Measurements from ENCODE around the gene ATP6V1B1.

Gene ATP6V1B1

DNA sequence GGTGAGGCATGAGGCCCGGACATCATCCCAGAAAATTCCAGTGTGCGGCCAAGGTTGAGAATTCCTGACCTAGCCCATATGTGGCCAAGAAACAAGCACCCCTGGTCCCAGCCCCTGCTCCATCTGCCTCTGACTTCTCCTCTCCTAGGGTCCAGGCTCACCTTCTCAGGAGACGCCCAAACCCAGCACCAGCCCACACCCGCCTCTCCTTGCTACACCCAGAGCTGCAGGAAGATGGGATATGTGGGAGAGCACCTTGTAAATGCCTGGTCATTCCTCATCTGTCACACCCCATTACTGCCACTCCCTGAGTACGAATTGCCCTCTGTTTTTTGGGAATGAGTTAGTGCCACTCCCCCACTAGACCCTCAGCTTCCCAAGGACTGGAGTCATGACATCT lies 7.3 kb upstream of the ATP6V1B1 start:
- DNase-seq: no peak

- DNase-seq: no peak
These were observed 5.0 kb upstream of the ATP6V1B1 start for GRCh38 chr2:70930371-70931329.

DNA sequence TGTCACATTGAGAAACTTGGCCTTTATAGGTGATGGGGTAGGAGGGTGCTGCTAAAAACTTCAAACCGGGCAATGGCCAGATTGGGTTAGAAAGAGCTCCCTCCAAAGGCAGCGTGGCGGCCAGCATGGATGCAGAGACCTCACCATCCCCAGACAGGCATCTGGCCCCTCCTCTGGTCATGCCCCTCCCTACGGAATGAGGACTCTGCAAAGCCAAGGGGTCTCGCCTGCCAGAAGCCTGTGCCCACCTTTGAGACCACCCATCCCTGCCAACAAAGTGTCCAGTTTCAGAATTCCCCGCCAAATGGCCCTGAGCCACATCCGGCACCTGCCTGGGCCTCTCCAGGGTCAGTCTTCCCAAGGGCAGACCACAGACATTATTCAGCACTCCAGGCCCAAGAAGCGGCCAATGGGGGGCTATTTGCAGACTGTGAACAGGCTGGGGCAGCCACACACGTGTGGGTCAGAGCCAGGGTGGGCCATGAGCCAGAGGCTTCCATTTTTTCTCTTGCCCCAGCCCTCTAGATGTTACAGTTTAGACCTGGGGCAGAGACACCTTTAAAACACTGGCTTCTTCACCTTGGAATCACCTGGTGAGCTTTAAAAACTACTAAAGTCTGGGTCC lies 4.2 kb upstream of the ATP6V1B1 start:
- no peak for DNase-seq

- DNase-seq: no peak
These were observed 3.0 kb upstream of the ATP6V1B1 start for GRCh38 chr2:70932631-70933230.

DNA sequence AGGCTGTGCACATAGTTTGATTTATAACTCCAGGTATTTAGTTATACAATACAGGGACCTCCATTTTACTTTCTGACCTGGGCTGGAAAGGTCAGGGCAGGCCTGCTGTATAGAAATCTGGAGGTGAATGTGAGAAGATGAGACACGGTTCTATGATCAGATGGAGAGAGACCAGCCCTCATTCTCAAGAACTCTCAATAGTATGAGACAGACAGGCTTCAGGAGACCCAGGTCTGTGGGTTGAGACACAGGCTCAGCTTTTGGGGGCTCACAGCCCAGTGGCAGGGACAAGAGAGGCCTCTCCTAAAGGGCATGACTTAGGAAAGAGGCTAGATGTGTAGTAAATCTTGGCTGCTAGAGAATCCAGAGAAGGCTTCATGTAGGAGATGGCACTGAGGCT lies 719 bp upstream of the ATP6V1B1 start:
- no peak for DNase-seq

DNA sequence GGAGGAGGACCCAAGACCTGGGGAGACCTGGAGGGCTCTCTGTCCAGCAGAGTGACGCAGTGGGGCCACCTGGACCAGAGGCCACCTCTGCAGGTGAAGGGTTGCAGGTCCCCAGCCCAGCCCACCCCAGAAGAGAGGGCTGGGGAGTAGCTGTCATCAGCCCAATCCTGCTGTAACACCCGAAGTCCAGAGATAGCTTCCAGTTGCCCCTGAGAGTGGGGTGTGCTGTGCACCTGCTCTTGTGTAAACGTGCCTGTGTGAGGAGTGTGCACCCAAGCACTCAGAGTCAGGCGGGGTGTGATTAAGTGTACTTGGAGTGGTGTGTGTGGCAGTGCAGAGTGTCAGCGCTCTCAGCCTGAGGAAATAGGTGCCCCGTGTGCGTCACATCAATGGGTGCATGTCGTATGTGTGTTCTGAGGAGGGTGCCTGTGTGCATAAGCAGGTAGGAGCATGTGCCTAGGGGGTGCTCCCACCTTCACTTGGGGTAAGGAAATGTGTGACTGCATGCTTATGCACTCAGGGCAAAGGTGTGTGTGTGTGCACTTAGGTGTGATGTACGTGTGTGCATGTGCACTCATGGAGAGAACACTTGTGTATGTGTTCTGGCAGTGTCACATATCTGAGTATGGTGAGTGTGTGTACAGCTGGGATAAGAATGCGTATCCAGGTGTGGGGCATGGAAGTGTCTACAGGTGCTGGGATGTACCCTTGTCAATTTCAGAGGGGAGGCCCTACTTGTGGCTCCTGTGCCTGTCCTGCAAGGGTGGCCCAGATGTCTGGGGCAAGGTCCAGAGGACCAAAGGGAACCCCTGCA lies 672 bp downstream of the ATP6V1B1 start:
- DNase-seq: no peak

DNA sequence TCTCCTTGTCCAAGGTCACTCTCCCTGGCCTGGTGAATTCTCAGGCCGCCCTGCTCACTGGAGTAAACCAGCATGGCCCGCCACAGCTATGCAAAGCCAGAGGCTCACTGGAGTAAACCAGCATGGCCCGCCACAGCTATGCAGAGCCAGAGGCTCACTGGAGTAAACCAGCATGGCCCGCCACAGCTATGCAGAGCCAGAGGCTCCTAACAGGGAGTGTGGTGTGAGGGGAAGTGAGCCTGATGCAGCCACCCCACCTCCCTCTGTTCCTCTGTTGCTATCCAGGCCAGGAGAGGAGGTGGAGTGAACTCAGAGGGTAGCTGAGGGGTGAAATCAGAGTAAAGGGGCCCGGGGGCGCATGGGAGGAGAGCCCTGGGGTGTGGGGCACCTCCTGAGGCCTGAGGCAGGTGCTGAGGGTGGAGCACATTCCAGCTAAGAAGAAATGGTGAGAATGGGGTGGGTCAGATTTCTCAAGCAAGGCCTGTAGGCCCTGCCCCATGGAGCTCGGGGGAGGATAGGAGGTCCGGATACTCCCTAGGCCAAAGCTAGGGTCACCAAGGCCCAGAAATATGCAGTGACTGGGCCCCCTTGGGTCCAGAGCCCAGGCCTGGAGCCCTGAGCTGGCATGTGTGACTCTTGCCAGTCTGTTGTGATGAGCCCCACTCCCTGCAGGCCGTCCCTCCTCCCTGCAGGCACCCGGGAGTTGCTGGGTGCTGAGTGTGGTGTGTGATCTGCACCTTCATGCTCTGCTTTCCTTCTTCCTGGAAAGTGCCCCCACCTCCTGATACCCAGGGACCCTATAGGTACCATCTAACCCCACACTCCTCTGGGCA lies 1.5 kb downstream of the ATP6V1B1 start:
- DNase-seq: no peak

- DNase-seq: no peak
These were observed 2.3 kb downstream of the ATP6V1B1 start for GRCh38 chr2:70937866-70938585.

DNA sequence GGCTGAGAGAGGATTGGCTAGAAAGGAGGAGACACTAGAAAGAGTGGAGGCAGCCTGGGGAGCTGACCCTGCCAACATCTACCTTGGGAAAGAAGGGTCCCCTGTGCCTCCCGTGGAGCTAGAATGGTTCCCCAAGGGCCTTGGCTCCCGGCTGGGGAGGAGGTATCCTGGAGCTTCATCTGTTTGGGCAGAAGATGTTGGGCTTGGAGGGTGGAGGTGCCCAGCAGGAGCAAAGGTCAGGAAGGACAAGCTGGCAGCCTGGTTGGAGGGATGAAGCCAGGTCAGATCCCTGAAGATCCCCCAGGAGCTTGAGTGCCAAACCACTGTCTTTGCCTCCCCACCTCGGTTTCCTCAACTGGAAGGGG lies 2.9 kb downstream of the ATP6V1B1 start:
- no peak for DNase-seq

- DNase-seq: no peak
These were observed 3.5 kb downstream of the ATP6V1B1 start for GRCh38 chr2:70939001-70939838.

DNA sequence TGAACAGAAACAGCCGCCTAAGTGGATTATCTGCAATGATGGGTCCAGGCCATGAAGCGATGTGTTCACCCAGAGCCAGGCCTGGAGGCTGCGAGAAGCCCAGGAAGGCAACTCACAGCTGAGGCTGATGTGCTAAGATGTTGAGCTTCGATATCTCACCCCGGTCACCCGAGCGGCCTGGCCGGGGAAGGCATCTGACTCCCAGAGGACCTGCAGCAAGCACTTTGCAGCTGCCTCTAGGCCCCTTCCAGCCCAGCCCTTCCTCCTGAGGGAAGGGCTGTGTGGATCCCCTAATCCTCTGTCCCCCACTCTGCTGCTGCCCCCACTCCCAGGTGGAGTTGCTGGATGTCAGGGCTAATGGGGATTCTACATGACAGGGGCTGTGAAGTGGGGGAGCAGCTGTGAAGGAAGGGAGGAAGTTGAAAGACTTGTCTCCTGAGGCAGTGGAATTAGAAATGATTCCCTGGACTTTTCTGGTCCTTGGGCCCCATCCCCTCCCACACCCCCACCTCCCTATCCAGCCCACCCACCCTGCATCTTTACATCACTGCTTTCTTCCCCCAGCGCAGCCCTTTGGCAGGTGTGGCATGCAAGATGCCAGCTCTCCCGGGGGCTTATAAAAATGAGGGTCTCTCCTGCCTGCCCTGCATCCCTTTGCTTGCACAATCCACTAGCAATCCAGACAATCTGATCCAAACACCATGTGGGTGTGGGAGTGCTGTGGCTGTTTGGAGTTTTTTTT lies 4.3 kb downstream of the ATP6V1B1 start:
- no peak for DNase-seq

DNA sequence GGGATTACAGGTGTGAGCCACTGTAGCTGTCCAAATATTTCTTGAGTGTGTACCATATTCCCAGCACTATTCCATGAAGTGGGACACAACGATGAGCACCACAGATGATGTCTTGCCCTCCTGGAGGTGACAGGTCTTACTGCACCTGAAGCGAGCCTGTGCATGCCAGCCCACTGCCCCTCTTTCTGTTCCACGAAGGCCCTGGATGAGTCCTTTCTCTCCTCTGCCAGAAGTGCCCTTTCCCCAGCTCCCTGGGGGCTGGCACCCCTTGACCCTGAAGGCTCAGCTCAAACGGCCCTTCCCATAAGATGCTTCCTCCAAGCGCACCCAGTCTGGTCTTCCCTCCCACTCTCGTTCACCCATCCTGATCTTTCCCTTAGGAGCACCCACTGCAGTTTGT lies 5.5 kb downstream of the ATP6V1B1 start:
- no peak for DNase-seq

DNA sequence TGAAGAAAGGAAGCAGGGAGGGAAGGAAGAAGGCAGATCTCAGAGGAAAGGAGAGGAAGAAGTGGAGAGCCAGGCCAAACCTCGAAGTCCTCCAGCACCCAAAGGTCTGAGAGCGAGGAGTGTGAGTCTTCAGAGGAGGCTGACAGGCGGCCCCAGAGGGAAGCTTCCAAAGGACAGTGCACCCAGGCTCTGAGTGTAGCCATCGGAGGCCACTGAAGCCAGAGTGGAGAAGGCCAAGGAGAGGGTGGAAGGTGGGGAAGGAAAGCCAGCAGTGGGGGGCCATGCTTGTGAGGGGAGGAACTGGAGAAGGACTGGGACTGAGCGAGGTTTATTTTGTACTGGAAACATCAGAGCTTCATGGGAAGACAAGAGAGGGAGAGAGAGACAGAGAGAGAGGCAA lies 6.0 kb downstream of the ATP6V1B1 start:
- no peak for DNase-seq

GRCh38 chr2:70942396-70943204 lies 6.9 kb downstream of the ATP6V1B1 start:
- no peak for DNase-seq

DNA sequence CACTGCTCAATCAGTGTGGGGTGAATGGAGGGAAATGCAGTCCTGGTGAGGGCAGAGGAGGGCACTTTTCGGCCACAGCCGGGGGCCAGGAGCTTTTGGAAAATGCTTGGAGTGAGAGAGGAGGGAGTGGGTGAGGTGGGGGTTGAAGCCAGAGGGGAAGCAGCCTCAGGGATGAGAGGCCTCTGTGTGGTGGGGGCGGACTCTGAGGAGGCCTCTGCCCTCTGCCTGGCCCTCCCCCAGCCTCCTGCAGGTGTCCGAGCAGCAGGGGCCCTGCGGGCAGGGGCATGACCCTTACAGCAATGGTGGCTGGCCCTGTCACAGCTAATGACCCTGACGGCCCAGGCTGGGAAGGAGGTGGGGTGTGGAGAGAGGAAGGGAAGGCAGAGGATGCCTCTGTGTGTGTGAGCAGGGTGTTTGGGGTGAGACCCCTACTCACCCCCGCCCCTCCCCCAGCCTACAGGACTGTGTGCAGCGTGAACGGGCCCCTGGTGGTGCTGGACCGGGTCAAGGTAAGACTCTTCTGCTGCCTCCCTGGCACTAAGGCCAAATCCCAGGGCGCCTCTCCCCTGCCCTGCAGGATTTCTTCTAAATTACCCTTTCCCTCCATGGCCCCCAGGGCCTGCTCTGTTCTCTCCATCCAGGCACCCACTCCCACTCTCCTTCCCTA lies 7.6 kb downstream of the ATP6V1B1 start:
- no peak for DNase-seq

DNA sequence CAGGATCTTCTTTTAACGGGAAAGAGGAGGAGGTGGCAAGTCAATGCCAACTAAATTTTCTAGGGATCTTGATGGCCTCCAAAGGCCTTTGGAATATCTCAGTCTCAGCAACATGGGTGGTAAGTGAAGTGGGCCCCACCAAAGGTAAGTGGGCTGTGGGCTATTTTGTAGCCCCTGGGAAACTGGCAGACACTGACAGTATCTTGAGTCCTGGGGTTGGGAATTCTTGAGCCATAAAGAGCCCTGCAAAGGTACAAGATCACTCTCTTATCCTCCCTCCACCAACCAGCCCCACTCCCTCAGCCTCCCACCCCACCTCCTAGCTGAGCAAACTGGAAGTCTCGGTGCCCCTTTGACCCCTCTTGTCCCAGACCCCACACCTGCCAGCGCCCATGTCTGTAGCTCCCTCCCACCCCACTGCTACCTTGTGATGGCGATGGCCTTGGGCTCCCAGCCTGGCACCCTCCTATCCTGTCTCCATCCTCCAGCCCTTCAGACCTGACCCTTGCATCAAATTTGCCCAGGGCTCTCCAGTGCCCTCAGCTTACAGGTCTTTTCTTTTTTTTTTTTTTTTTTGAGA lies 8.5 kb downstream of the ATP6V1B1 start:
- no peak for DNase-seq

DNA sequence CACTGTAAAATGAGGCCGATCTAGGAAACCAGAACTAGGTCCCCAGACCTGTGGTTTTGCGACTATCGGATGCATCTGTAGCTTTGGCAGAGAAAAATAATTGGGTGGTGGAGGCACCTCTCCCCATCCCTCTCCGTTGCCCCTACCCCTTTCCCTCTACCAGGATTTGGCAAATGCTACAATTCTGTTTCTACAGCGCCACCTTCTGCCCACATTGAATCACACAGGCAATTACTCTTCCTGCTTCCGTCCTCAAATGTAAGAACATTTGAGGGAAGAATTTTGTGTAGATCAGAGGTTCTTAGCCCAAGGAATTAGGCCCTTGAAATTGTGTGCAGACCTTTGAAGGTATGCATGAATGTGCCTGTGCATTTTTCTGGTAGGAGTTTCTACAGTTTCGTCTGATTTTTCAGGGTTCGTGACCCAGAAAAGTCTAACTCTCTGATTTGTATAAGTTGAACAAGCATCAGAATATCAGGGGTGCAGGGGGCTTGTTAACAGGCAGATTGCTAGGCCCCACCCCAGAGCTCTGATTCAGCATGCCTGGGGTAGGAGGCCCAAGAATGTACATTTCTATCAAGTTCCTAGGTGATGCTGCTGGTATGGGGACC lies 11.2 kb downstream of the ATP6V1B1 start:
- peak; percentile 38 for DNase-seq

Data from SHP77 treated with DMSO at 0.1 percent for 48 hours (cell line).